ENCODE data around the gene MRC2.

DNA sequence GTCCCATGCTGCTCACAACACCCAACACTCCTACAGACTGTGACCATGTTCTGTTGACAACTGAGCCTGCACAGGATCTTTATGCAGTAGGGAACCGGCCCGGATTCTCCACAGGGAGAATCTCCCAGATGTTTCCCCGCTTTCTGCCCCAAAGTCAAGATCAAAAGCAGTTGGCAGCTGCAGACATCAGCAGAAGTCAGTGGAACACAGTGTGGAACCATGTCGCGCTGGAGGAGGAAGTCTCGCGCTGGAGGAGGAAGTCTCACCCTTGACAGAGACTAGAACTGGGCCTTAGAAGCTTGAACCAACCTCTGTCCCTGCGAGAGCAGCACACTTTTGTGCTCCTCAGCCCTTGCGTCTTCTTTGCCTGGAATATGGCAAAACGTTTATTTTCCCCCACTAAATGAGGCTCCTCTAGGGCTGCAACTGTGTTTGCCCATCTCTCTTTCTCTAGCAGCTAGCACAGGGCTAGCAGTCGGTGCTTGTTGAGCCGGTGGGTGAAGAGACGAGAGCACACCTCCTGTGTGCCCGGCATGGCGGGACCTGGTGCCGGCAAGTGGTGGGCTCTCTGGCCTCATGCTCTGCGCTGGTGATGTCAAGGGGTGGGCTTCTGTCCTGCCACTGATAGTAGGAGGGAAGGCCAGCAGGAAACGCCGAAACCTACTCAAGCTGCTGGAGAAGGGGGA is 2.1 kb upstream of the MRC2 start:
- TF ChIP-seq CTCF (IDR thresholded peaks at IDR 0.05; ENCODE audit: low read length) (no peak), EZH2phosphoT487 (IDR thresholded peaks at IDR 0.05; ENCODE audit: low read length) (no peak), EZH2 (optimal IDR thresholded peaks at IDR 0.05; ENCODE audit: low read depth, low read length) (no peak)

Measured in MM.1S (cell line).